ENCODE results near the gene CHST14.

DNA sequence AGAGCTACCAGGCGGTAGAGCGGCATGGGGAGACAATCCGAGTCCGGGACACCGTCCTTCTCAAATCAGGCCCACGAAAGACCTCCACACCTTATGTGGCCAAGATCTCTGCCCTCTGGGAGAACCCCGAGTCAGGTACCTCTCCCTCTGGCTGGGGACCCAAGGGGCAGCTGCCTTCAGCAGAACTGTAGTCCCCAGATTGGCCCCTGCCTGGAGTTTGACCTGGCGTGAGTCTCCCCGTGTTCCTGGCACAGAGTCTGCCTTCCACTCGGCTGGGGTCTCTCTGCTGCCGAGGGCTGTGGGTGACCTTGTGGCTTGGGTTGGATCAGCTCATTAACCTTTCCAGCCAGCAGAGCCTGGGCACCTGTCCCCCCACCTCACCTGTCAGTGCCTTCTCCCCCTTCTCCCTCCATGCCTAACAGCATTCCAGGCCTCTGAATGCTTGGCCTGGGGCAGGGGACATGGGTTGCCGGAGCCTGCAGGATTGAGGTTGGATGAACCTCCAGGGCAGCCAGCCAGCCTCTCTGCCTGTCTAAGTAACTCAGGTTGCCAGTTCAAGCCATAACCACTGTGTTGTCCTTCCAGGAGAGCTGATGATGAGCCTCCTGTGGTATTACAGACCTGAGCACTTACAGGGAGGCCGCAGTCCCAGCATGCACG lies 6.8 kb upstream of the CHST14 start:
- TF ChIP-seq POLR2AphosphoS5 (IDR thresholded peaks at IDR 0.05) (no peak), MXI1 (conservative IDR thresholded peaks at IDR 0.05; ENCODE audit: poor library complexity, severe bottlenecking) (no peak), EP300 (conservative IDR thresholded peaks at IDR 0.05; ENCODE audit: poor library complexity, severe bottlenecking) (no peak), RAD21 (conservative IDR thresholded peaks at IDR 0.05) (no peak)
- TF ChIP-seq, protein P1, sequence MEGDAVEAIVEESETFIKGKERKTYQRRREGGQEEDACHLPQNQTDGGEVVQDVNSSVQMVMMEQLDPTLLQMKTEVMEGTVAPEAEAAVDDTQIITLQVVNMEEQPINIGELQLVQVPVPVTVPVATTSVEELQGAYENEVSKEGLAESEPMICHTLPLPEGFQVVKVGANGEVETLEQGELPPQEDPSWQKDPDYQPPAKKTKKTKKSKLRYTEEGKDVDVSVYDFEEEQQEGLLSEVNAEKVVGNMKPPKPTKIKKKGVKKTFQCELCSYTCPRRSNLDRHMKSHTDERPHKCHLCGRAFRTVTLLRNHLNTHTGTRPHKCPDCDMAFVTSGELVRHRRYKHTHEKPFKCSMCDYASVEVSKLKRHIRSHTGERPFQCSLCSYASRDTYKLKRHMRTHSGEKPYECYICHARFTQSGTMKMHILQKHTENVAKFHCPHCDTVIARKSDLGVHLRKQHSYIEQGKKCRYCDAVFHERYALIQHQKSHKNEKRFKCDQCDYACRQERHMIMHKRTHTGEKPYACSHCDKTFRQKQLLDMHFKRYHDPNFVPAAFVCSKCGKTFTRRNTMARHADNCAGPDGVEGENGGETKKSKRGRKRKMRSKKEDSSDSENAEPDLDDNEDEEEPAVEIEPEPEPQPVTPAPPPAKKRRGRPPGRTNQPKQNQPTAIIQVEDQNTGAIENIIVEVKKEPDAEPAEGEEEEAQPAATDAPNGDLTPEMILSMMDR (IDR thresholded peaks at IDR 0.05; ENCODE audit: poor library complexity, severe bottlenecking), result no peak

Measured in neural cell (in vitro differentiated cells).